H1 (cell line): Measurements from ENCODE around the gene HSD17B2. TPM values are rescaled to one million over a fixed set of nuclear protein-coding genes. Genes with fewer than 3 reads are reported as not detected.

ENCODE experiments used
- CTBP2 ChIP-seq: IDR thresholded peaks from 2 replicates; pipeline ENCODE4 v1.7.0; 2011; ENCODE audit warnings: borderline replicate concordance, mild to moderate bottlenecking, moderate library complexity, mixed read lengths, low read length; ENCODE audit not compliant: insufficient read depth, insufficient read length
- KDM5A ChIP-seq: fragments of 200-600 bp; IDR thresholded peaks from 2 replicates; pipeline ENCODE4 v1.7.1; 2012; ENCODE audit warnings: mild to moderate bottlenecking, low read length, inconsistent platforms, mixed read lengths
- NRF1 ChIP-seq: IDR thresholded peaks from 2 replicates; pipeline ENCODE4 v1.6.1; 2011; ENCODE audit warnings: mild to moderate bottlenecking, low read depth, low read length, improper control_type of control experiment
- RAD21 ChIP-seq, 2 experiments: IDR thresholded peaks in 1 of 2; conservative IDR thresholded peaks in 1 of 2; 2 replicates each; pipeline ENCODE4 v1.6.1; 2011; ENCODE audit warnings: low read depth in 2 of 2, low read length in 2 of 2, improper control_type of control experiment in 1 of 2, inconsistent platforms in 1 of 2, mild to moderate bottlenecking in 1 of 2, moderate library complexity in 1 of 2
- SIX5 ChIP-seq: IDR thresholded peaks from 2 replicates; pipeline ENCODE4 v1.6.1; 2011; ENCODE audit warnings: mild to moderate bottlenecking, low read depth, low read length
- SP1 ChIP-seq: IDR thresholded peaks from 2 replicates; pipeline ENCODE4 v1.6.1; 2011; ENCODE audit warnings: low read depth, low read length
- polyA plus RNA-seq, 7 experiments: library from polyadenylated mRNA; depleted of rRNA in 3 of 7; stranded (reverse) in 5 of 7; unstranded in 2 of 7; fragments of >200 nt in 5 of 7; fragments of 200-250 nt in 2 of 7; gene quantifications; 1 replicate in 5 of 7; 2 replicates in 1 of 7; 4 replicates in 1 of 7; pipeline versions ENCODE4 v1.2.1 to v1.2.3, GENCODE V29; 2011 to 2013; ENCODE audit warnings: missing spikeins in 2 of 7, mixed read lengths in 2 of 7
- total RNA-seq: library from RNA; stranded (reverse); fragmentation: NEBNext Ultra II Directional; extraction: Animal tissue kit (Norgen Biotek cat#: 25700); gene quantifications from 2 replicates; pipeline ENCODE4 v1.2.1, GENCODE V29; 2021

Gene HSD17B2
- total and polyA plus RNA-seq, 2 of the 8 experiments (the other 6 are each of a cell fraction or from before 2014, with no cell fraction given), result not detected

DNA sequence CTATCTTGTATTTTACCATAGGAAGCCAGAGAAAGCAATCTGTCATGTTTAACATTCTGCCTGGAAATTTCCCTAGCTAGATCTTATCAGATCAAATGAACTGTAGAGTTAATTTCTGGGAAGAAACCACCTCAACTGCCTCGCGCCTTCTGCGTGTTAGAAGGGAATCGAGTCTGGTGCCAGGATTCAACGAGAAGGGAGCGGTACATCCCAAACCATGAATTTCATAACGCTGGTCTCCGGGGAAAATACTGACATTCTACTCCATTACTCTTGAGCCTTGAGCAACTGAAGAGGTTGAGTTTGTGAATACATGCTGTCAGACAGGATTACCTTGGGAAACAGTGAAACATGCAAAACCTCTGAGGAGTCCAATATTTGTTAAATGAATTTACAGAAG is 99.8 kb downstream of the HSD17B2 start (continued):
- TF ChIP-seq RAD21 (IDR thresholded peaks at IDR 0.05 in 1 of 2, conservative IDR thresholded peaks at IDR 0.05 in 1 of 2; ENCODE audit: low read depth in 2 of 2, low read length in 2 of 2), result no peak
- no peak for TF ChIP-seq KDM5A
- TF ChIP-seq NRF1, result no peak
- TF ChIP-seq SIX5, result no peak
- no peak for TF ChIP-seq SP1
- no peak for TF ChIP-seq CTBP2
